Trophoblast cell (in vitro differentiated cells and primary cell): ENCODE data around the gene PLG.
"Not testable (repeated sequence)": the region's sequence is repeated elsewhere in the genome, so short reads cannot be mapped to it uniquely, and the experiment has no call there.

ENCODE experiments used
- DNase-seq, 2 donors: peaks; one replicate each; pipeline ENCODE4 v3.0.0-alpha.2; 2016
- H2AFZ ChIP-seq: 2 replicates; pipeline ENCODE4 v1.6.1; 2013; ENCODE audit warnings: low read length, moderate library complexity, mild to moderate bottlenecking; ENCODE audit not compliant: insufficient read depth, poor library complexity
- H2AK5ac ChIP-seq: 2 replicates; pipeline ENCODE4 v1.6.1; 2013; ENCODE audit warnings: mild to moderate bottlenecking, low read length
- H2BK120ac ChIP-seq: 2 replicates; pipeline ENCODE4 v1.6.1; 2013; ENCODE audit warnings: low read length, mild to moderate bottlenecking, moderate library complexity; ENCODE audit not compliant: insufficient read depth, poor library complexity
- H2BK12ac ChIP-seq: 2 replicates; pipeline ENCODE4 v1.6.1; 2013; ENCODE audit warnings: mild to moderate bottlenecking, low read length, moderate library complexity
- H2BK5ac ChIP-seq: 2 replicates; pipeline ENCODE4 v1.6.1; 2013; ENCODE audit warnings: low read length, low read depth, moderate library complexity, mild to moderate bottlenecking; ENCODE audit not compliant: poor library complexity
- H3K14ac ChIP-seq: 2 replicates; pipeline ENCODE4 v1.6.1; 2013; ENCODE audit warnings: mild to moderate bottlenecking, low read length
- H3K18ac ChIP-seq: 2 replicates; pipeline ENCODE4 v1.6.1; 2013; ENCODE audit warnings: mild to moderate bottlenecking, low read length
- H3K23ac ChIP-seq: 2 replicates; pipeline ENCODE4 v1.6.1; 2013; ENCODE audit warnings: low read length
- H3K27ac ChIP-seq: 2 replicates; pipeline ENCODE4 v1.5.1; 2013; ENCODE audit warnings: low read depth, mild to moderate bottlenecking, inconsistent platforms, low read length, moderate library complexity
- H3K27me3 ChIP-seq: 2 replicates; pipeline ENCODE4 v1.6.1; 2013; ENCODE audit warnings: inconsistent platforms, mild to moderate bottlenecking, low read length, moderate library complexity; ENCODE audit not compliant: insufficient read depth
- H3K36me3 ChIP-seq, 2 experiments: 1 replicate in 1 of 2; 2 replicates in 1 of 2; pipeline ENCODE4 v1.6.1; 2013; ENCODE audit warnings: low read length in 2 of 2, mild to moderate bottlenecking in 2 of 2, moderate library complexity in 1 of 2; ENCODE audit not compliant: insufficient read depth in 2 of 2, control insufficient read depth in 1 of 2
- H3K4ac ChIP-seq: 2 replicates; pipeline ENCODE4 v1.6.1; 2013; ENCODE audit warnings: low read depth, mild to moderate bottlenecking, low read length, moderate library complexity
- H3K4me1 ChIP-seq, 2 experiments: 1 replicate in 1 of 2; 2 replicates in 1 of 2; pipeline ENCODE4 v1.6.1; 2013; ENCODE audit warnings: low read length in 2 of 2, mild to moderate bottlenecking in 2 of 2, moderate library complexity in 1 of 2; ENCODE audit not compliant: insufficient read depth in 2 of 2, control insufficient read depth in 1 of 2
- H3K4me2 ChIP-seq: 2 replicates; pipeline ENCODE4 v1.6.1; 2013; ENCODE audit warnings: inconsistent platforms, mild to moderate bottlenecking, low read length, moderate library complexity
- H3K4me3 ChIP-seq: 2 replicates; pipeline ENCODE4 v1.5.1; 2013; ENCODE audit warnings: mild to moderate bottlenecking, low read depth, low read length, inconsistent platforms
- H3K79me1 ChIP-seq: one replicate; pipeline ENCODE4 v1.6.1; 2013; ENCODE audit warnings: low read length
- H3K79me2 ChIP-seq: 2 replicates; pipeline ENCODE4 v1.6.1; 2013; ENCODE audit warnings: low read length, mild to moderate bottlenecking; ENCODE audit not compliant: control insufficient read depth, insufficient read depth, poor library complexity
- H3K9ac ChIP-seq: 2 replicates; pipeline ENCODE4 v1.6.1; 2013; ENCODE audit warnings: mild to moderate bottlenecking, low read length
- H3K9me3 ChIP-seq: 2 replicates; pipeline ENCODE4 v1.6.1; 2013; ENCODE audit warnings: low read depth, mild to moderate bottlenecking, control low read depth, inconsistent platforms, low read length; ENCODE audit not compliant: insufficient read depth
- H4K12ac ChIP-seq: 2 replicates; pipeline ENCODE4 v1.6.1; 2013; ENCODE audit warnings: low read depth, mild to moderate bottlenecking, low read length, moderate library complexity
- H4K8ac ChIP-seq: 2 replicates; pipeline ENCODE4 v1.6.1; 2013; ENCODE audit warnings: low read depth, mild to moderate bottlenecking, low read length, moderate library complexity
- H4K91ac ChIP-seq: one replicate; pipeline ENCODE4 v1.6.1; 2013; ENCODE audit warnings: low read depth, mild to moderate bottlenecking, low read length, moderate library complexity
- WGBS: extraction: QIAGEN DNeasy Blood & Tissue Kit; methylation state at CpG from one replicate; pipeline ENCODE4 v1.1.7; 2013; ENCODE audit warnings: missing lambda C conversion rate; ENCODE audit not compliant: insufficient read length, insufficient coverage; ENCODE audit errors: extremely low coverage; 5-methylcytosine and 5-hydroxymethylcytosine counted together

The PLG gene

GRCh38 chr6:160775792-160776580 lies 73.9 kb downstream of the PLG start:
- WGBS: no CpG with 5 or more reads among the region's 6 CpGs
- no peak overlapping the region for H2AFZ ChIP-seq
- no peaks in the 10 kb centered on the region for H3K4me1 ChIP-seq
- H3K27ac ChIP-seq: no peak overlapping the region
- no peaks in the 10 kb centered on the region for H3K79me2 ChIP-seq
- H4K8ac ChIP-seq: no peak overlapping the region
- H3K4me2 ChIP-seq: no peak overlapping the region
- no peak overlapping the region for H2AK5ac ChIP-seq
- no peak overlapping the region for H2BK120ac ChIP-seq
- no peak overlapping the region for H4K12ac ChIP-seq
- H3K4me3 ChIP-seq: no peak overlapping the region
- no peak overlapping the region for H3K9ac ChIP-seq
- no peaks in the 10 kb centered on the region for H3K27me3 ChIP-seq
- H3K79me1 ChIP-seq: no peaks in the 10 kb centered on the region
- no peak overlapping the region for H4K91ac ChIP-seq
- no peak for DNase-seq
- H3K14ac ChIP-seq: no peak overlapping the region
- H3K36me3 ChIP-seq: no peaks in the 10 kb centered on the region
- H2BK12ac ChIP-seq: no peak overlapping the region
- H2BK5ac ChIP-seq: no peak overlapping the region
- no peak overlapping the region for H3K4ac ChIP-seq
- H3K9me3 ChIP-seq: no peaks in the 10 kb centered on the region
- H3K23ac ChIP-seq: no peak overlapping the region
- no peak overlapping the region for H3K18ac ChIP-seq

GRCh38 chr6:160779095-160779494 lies 77.1 kb downstream of the PLG start:
- not testable (repeated sequence) for H3K18ac ChIP-seq, H2AK5ac ChIP-seq, H4K12ac ChIP-seq, H4K8ac ChIP-seq, H3K4me2 ChIP-seq, H3K36me3 ChIP-seq, H2AFZ ChIP-seq, H2BK12ac ChIP-seq, H3K4me1 ChIP-seq, H3K79me1 ChIP-seq, H2BK120ac ChIP-seq, DNase-seq, H3K79me2 ChIP-seq, H3K27me3 ChIP-seq, H3K14ac ChIP-seq, H3K4ac ChIP-seq, H3K4me3 ChIP-seq, H3K27ac ChIP-seq, H3K9ac ChIP-seq, H3K9me3 ChIP-seq, H3K23ac ChIP-seq, H2BK5ac ChIP-seq, H4K91ac ChIP-seq
- no CpG with 5 or more reads among the region's 6 CpGs for WGBS

DNA sequence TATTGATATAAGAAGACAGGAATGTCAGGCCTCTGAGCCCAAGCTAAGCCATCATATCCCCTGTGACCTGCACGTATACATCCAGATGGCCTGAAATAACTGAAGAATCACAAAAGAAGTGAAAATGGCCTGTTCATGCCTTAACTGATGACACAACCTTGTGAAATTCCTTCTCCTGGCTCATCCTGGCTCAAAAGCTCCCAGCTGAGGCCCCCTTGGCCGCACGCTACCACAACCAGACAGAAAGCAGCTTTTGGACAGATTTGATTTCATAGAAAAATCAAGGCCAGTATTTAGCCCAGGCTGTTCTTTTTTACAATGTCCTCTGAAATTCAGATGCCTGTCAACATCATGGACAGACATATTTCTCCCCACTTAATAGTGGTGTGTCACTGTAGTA lies 78.6 kb downstream of the PLG start:
- no CpG with 5 or more reads among the region's 3 CpGs for WGBS
- not testable (repeated sequence) for H2BK12ac ChIP-seq, H2AK5ac ChIP-seq, H3K18ac ChIP-seq, H3K9me3 ChIP-seq, H3K14ac ChIP-seq, H4K12ac ChIP-seq, H3K27me3 ChIP-seq, H3K79me1 ChIP-seq, H3K9ac ChIP-seq, H3K23ac ChIP-seq, H4K8ac ChIP-seq, H4K91ac ChIP-seq, H3K4me1 ChIP-seq, H3K36me3 ChIP-seq, H3K27ac ChIP-seq, H3K4me2 ChIP-seq, H3K4me3 ChIP-seq, H2BK120ac ChIP-seq, H2AFZ ChIP-seq, H2BK5ac ChIP-seq, DNase-seq, H3K4ac ChIP-seq, H3K79me2 ChIP-seq

- no peak overlapping the region for H2BK120ac ChIP-seq
- H4K91ac ChIP-seq: no peak overlapping the region
- no peak overlapping the region for H3K4me2 ChIP-seq
- no peak for DNase-seq
- no peaks in the 10 kb centered on the region for H3K9me3 ChIP-seq
- H2BK12ac ChIP-seq: no peak overlapping the region
- H3K36me3 ChIP-seq: no peaks in the 10 kb centered on the region
- H2AFZ ChIP-seq: no peak overlapping the region
- no peak overlapping the region for H2AK5ac ChIP-seq
- no peak overlapping the region for H3K14ac ChIP-seq
- H3K79me1 ChIP-seq: no peaks in the 10 kb centered on the region
- no peak overlapping the region for H3K23ac ChIP-seq
- H3K27me3 ChIP-seq: no peaks in the 10 kb centered on the region
- H4K12ac ChIP-seq: no peak overlapping the region
- H3K79me2 ChIP-seq: no peaks in the 10 kb centered on the region
- WGBS: no CpG with 5 or more reads among the region's 4 CpGs
- no peak overlapping the region for H3K9ac ChIP-seq
- H3K18ac ChIP-seq: no peak overlapping the region
- no peak overlapping the region for H2BK5ac ChIP-seq
- no peak overlapping the region for H3K4ac ChIP-seq
- no peak overlapping the region for H4K8ac ChIP-seq
- H3K27ac ChIP-seq: no peak overlapping the region
- no peak overlapping the region for H3K4me3 ChIP-seq
- H3K4me1 ChIP-seq: no peaks in the 10 kb centered on the region
These were observed 79.3 kb downstream of the PLG start for GRCh38 chr6:160781298-160781697.
